ENCODE data around the gene PHGDH.
"Not testable (repeated sequence)": the region's sequence is repeated elsewhere in the genome, so short reads cannot be mapped to it uniquely, and the experiment has no call there.

The PHGDH gene

GRCh38 chr1:119697598-119697997, 14.1 kb upstream of the PHGDH start:
- H3K4me3 ChIP-seq (ENCODE audit: low read depth, low read length): no peak overlapping the region
- no peak overlapping the region for H2AFZ ChIP-seq (ENCODE audit: low read length, unreplicated experiment)
- no peaks in the 10 kb centered on the region for H3K4me1 ChIP-seq (ENCODE audit: control insufficient read depth, insufficient read depth, low read length, unreplicated experiment)
- no peaks in the 10 kb centered on the region for H3K79me2 ChIP-seq (ENCODE audit: control insufficient read depth, insufficient read depth, low read length, unreplicated experiment)
- H3K27ac ChIP-seq (ENCODE audit: low read depth, low read length): no peak overlapping the region
- H3K36me3 ChIP-seq (ENCODE audit: insufficient read depth, low read length): no peaks in the 10 kb centered on the region
- peaks cover 30% of the 10 kb centered on the region for H3K27me3 ChIP-seq (ENCODE audit: insufficient read depth, low read length)

GRCh38 chr1:119700326-119700725, 11.4 kb upstream of the PHGDH start:
- no peaks in the 10 kb centered on the region for H3K79me2 ChIP-seq (ENCODE audit: control insufficient read depth, insufficient read depth, low read length, unreplicated experiment)
- H2AFZ ChIP-seq (ENCODE audit: low read length, unreplicated experiment): no peak overlapping the region
- H3K4me3 ChIP-seq (ENCODE audit: low read depth, low read length): no peak overlapping the region
- H3K27ac ChIP-seq (ENCODE audit: low read depth, low read length): no peak overlapping the region
- peaks cover 35% of the 10 kb centered on the region for H3K27me3 ChIP-seq (ENCODE audit: insufficient read depth, low read length)
- no peaks in the 10 kb centered on the region for H3K36me3 ChIP-seq (ENCODE audit: insufficient read depth, low read length)
- H3K4me1 ChIP-seq (ENCODE audit: control insufficient read depth, insufficient read depth, low read length, unreplicated experiment): no peaks in the 10 kb centered on the region

- Histone ChIP-seq H3K27ac (ENCODE audit: low read depth, low read length) (no peak overlapping the region), H3K79me2 (ENCODE audit: control insufficient read depth, insufficient read depth, low read length, unreplicated experiment) (no peaks in the 10 kb centered on the region), H3K4me1 (ENCODE audit: control insufficient read depth, insufficient read depth, low read length, unreplicated experiment) (no peaks in the 10 kb centered on the region), H3K4me3 (ENCODE audit: low read depth, low read length) (no peak overlapping the region), H3K36me3 (ENCODE audit: insufficient read depth, low read length) (no peaks in the 10 kb centered on the region), H3K27me3 (ENCODE audit: insufficient read depth, low read length) (peaks cover 34% of the 10 kb centered on the region), H2AFZ (ENCODE audit: low read length, unreplicated experiment) (no peak overlapping the region)
Observed at GRCh38 chr1:119701659-119702058, 10.1 kb upstream of the PHGDH start.

- peaks cover 27% of the 10 kb centered on the region for H3K27me3 ChIP-seq (ENCODE audit: insufficient read depth, low read length)
- no peak overlapping the region for H2AFZ ChIP-seq (ENCODE audit: low read length, unreplicated experiment)
- no peaks in the 10 kb centered on the region for H3K4me1 ChIP-seq (ENCODE audit: control insufficient read depth, insufficient read depth, low read length, unreplicated experiment)
- H3K4me3 ChIP-seq (ENCODE audit: low read depth, low read length): no peak overlapping the region
- H3K27ac ChIP-seq (ENCODE audit: low read depth, low read length): no peak overlapping the region
- H3K36me3 ChIP-seq (ENCODE audit: insufficient read depth, low read length): no peaks in the 10 kb centered on the region
- H3K79me2 ChIP-seq (ENCODE audit: control insufficient read depth, insufficient read depth, low read length, unreplicated experiment): no peaks in the 10 kb centered on the region
Observed at GRCh38 chr1:119702384-119702783, 9.3 kb upstream of the PHGDH start.

- Histone ChIP-seq H3K27ac (ENCODE audit: low read depth, low read length) (no peak overlapping the region), H3K36me3 (ENCODE audit: insufficient read depth, low read length) (no peaks in the 10 kb centered on the region), H3K4me3 (ENCODE audit: low read depth, low read length) (no peak overlapping the region), H3K79me2 (ENCODE audit: control insufficient read depth, insufficient read depth, low read length, unreplicated experiment) (no peaks in the 10 kb centered on the region), H2AFZ (ENCODE audit: low read length, unreplicated experiment) (no peak overlapping the region), H3K27me3 (ENCODE audit: insufficient read depth, low read length) (peaks cover 23% of the 10 kb centered on the region), H3K4me1 (ENCODE audit: control insufficient read depth, insufficient read depth, low read length, unreplicated experiment) (no peaks in the 10 kb centered on the region)
Observed at GRCh38 chr1:119703666-119704450, 7.9 kb upstream of the PHGDH start.

- H3K27me3 ChIP-seq (ENCODE audit: insufficient read depth, low read length): peaks cover 14% of the 10 kb centered on the region
- H3K4me3 ChIP-seq (ENCODE audit: low read depth, low read length); H2AFZ ChIP-seq (ENCODE audit: low read length, unreplicated experiment); H3K36me3 ChIP-seq (ENCODE audit: insufficient read depth, low read length); H3K4me1 ChIP-seq (ENCODE audit: control insufficient read depth, insufficient read depth, low read length, unreplicated experiment); H3K27ac ChIP-seq (ENCODE audit: low read depth, low read length); H3K79me2 ChIP-seq (ENCODE audit: control insufficient read depth, insufficient read depth, low read length, unreplicated experiment): not testable (repeated sequence)
Observed at GRCh38 chr1:119706599-119706998, 5.1 kb upstream of the PHGDH start.

- H2AFZ ChIP-seq (ENCODE audit: low read length, unreplicated experiment); H3K27ac ChIP-seq (ENCODE audit: low read depth, low read length); H3K36me3 ChIP-seq (ENCODE audit: insufficient read depth, low read length); H3K27me3 ChIP-seq (ENCODE audit: insufficient read depth, low read length): not testable (repeated sequence)
- H3K4me1 ChIP-seq (ENCODE audit: control insufficient read depth, insufficient read depth, low read length, unreplicated experiment): peaks cover 13% of the 10 kb centered on the region
- H3K79me2 ChIP-seq (ENCODE audit: control insufficient read depth, insufficient read depth, low read length, unreplicated experiment): peaks cover 31% of the 10 kb centered on the region
- peak overlapping the region; percentile 93 for H3K4me3 ChIP-seq (ENCODE audit: low read depth, low read length)
Observed at GRCh38 chr1:119711356-119711803, 354 bp upstream of the PHGDH start.

GRCh38 chr1:119712342-119713038, 756 bp downstream of the PHGDH start:
- H3K4me3 ChIP-seq (ENCODE audit: low read depth, low read length): peak overlapping the region; percentile 93
- peaks cover 35% of the 10 kb centered on the region for H3K79me2 ChIP-seq (ENCODE audit: control insufficient read depth, insufficient read depth, low read length, unreplicated experiment)
- peaks cover 13% of the 10 kb centered on the region for H3K4me1 ChIP-seq (ENCODE audit: control insufficient read depth, insufficient read depth, low read length, unreplicated experiment)
- peak overlapping the region; percentile 95 for H2AFZ ChIP-seq (ENCODE audit: low read length, unreplicated experiment)
- no peak overlapping the region for H3K27ac ChIP-seq (ENCODE audit: low read depth, low read length)
- peaks cover 9% of the 10 kb centered on the region for H3K27me3 ChIP-seq (ENCODE audit: insufficient read depth, low read length)
- H3K36me3 ChIP-seq (ENCODE audit: insufficient read depth, low read length): no peaks in the 10 kb centered on the region

GRCh38 chr1:119713039-119713748, 1.5 kb downstream of the PHGDH start:
- Histone ChIP-seq H3K36me3 (ENCODE audit: insufficient read depth, low read length) (no peaks in the 10 kb centered on the region), H3K4me3 (ENCODE audit: low read depth, low read length) (peak overlapping the region; percentile 93)

GRCh38 chr1:119713749-119714456, 2.2 kb downstream of the PHGDH start:
- Histone ChIP-seq H3K79me2 (ENCODE audit: control insufficient read depth, insufficient read depth, low read length, unreplicated experiment) (peaks cover 48% of the 10 kb centered on the region), H3K4me1 (ENCODE audit: control insufficient read depth, insufficient read depth, low read length, unreplicated experiment) (peaks cover 13% of the 10 kb centered on the region), H2AFZ (ENCODE audit: low read length, unreplicated experiment) (no peak overlapping the region), H3K27ac (ENCODE audit: low read depth, low read length) (no peak overlapping the region), H3K36me3 (ENCODE audit: insufficient read depth, low read length) (no peaks in the 10 kb centered on the region), H3K4me3 (ENCODE audit: low read depth, low read length) (peak overlapping the region; percentile 93), H3K27me3 (ENCODE audit: insufficient read depth, low read length) (peaks cover 3% of the 10 kb centered on the region)

More at GRCh38 chr1:119713039-119713748, 1.5 kb downstream of the PHGDH start:
- H3K27me3 ChIP-seq (ENCODE audit: insufficient read depth, low read length): peaks cover 9% of the 10 kb centered on the region
- peaks cover 13% of the 10 kb centered on the region for H3K4me1 ChIP-seq (ENCODE audit: control insufficient read depth, insufficient read depth, low read length, unreplicated experiment)
- H3K27ac ChIP-seq (ENCODE audit: low read depth, low read length): no peak overlapping the region
- peaks cover 41% of the 10 kb centered on the region for H3K79me2 ChIP-seq (ENCODE audit: control insufficient read depth, insufficient read depth, low read length, unreplicated experiment)
- H2AFZ ChIP-seq (ENCODE audit: low read length, unreplicated experiment): peak overlapping the region; percentile 7
